ENCODE results near the gene HHATL. TPM values are rescaled to one million over a fixed set of nuclear protein-coding genes. Genes with fewer than 3 reads are reported as not detected.

Gene HHATL
- total and polyA plus RNA-seq, 10 of the 15 experiments (the other 5 are each of a cell fraction or from before 2014, with no cell fraction given), result not detected

DNA sequence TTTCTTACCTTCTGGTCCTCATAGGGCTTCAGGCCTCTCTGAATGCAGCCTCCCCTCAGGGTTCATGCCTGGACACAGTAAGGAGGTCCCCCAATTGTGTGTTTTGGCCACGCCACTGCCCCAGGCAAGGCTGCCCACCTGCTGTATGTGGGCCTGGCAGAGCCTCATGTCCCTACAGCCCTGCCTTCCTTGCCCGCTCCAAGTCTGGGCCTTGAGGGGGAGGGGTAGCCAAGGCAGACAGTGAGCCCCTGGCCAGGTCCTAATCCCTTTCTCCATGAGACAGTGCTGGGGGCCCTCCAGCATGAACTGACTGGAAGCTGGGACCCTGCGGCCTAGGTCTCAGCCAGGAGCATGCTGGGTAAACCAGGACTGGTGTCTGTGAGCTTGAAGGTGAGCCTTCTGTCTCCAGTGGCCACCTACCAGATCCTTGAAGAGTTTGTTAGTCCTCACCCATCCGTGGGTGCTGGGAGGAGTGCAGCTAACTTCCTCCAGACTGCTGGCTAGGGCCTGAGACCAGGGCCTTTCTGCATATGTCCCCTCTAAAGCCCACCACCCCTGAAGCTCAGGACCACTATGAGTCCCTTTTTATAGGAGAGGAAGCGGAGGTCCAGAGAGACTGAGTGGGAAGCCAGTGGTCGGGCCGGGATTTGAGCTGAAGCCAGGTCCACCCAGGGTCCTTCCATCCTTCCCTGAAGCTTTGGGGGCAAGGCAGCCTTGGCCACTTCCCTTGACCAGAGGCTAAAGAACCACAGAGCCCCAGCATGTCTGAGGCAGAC, 40.4 kb downstream of the HHATL start:
- H3K79me2 ChIP-seq (ENCODE audit: control insufficient read depth, insufficient read depth, low read length), result no peaks in the 10 kb centered on the region
- intact Hi-C loops (cut with micrococcal nuclease; ENCODE audit: unreplicated experiment) (no loop called here), in situ Hi-C loops (cut with MboI) (no loop called here)
- ChIA-PET POLR2A (no interaction called here), CTCF (interaction anchor here (1.2 kb wide), 1 partner anchor 9 kb away, joined by 3 read pairs; no protein-coding TSS in a partner anchor), RAD21 (ENCODE audit: unreplicated experiment) (no interaction called here), SMC1A (ENCODE audit: uncharacterized antibody, unreplicated experiment) (interaction anchor here (1.1 kb wide), 1 partner anchor 44 kb away, joined by 3 read pairs; no protein-coding TSS in a partner anchor)
- FAIRE-seq (no peak), DNase-seq (ENCODE audit: low read depth, low spot score) (no peak), ATAC-seq (no peak)
- no peak overlapping the region for H3K4me3 ChIP-seq
- WGBS (ENCODE audit: insufficient coverage, insufficient replicate concordance, low lambda C conversion rate, missing lambda C conversion rate), result 69% methylated on average over 7 of the region's 7 CpGs
- H3K4me2 ChIP-seq (ENCODE audit: control insufficient read depth, insufficient read depth), result no peak overlapping the region
- no peaks in the 10 kb centered on the region; a peak in 1 of 4 replicates for H3K36me3 ChIP-seq (ENCODE audit: control insufficient read depth in 2 of 2, insufficient read depth in 2 of 2, low read length in 1 of 2)
- H3K27me3 ChIP-seq (replicated peaks in 1 of 2; ENCODE audit: control insufficient read depth in 2 of 2, insufficient read depth in 2 of 2, low read length in 1 of 2), result no peaks in the 10 kb centered on the region
- no peaks in the 10 kb centered on the region for H4K20me1 ChIP-seq (ENCODE audit: control insufficient read depth, insufficient read depth)
- no TSS peak for BruUV-seq (replicated peaks)
- no peaks in the 10 kb centered on the region; the same call in 2 of the 3 replicates for H3K9me3 ChIP-seq (replicated peaks; ENCODE audit: control insufficient read depth, insufficient read depth, low read length)
- H3K4me1 ChIP-seq (ENCODE audit: control insufficient read depth, insufficient read depth, low read length), result peaks cover 7% of the 10 kb centered on the region
- H2AFZ ChIP-seq (ENCODE audit: control insufficient read depth, low read depth, low read length), result no peak overlapping the region
- H3K9ac ChIP-seq (ENCODE audit: control insufficient read depth, insufficient read depth, low read length), result no peak overlapping the region
- H3K27ac ChIP-seq (ENCODE audit: control insufficient read depth, insufficient read depth), result no peak overlapping the region
- no peak for TF ChIP-seq NFYB (IDR thresholded peaks at IDR 0.05; ENCODE audit: insufficient read depth, low read depth, low read length)
- TF ChIP-seq, protein P1, sequence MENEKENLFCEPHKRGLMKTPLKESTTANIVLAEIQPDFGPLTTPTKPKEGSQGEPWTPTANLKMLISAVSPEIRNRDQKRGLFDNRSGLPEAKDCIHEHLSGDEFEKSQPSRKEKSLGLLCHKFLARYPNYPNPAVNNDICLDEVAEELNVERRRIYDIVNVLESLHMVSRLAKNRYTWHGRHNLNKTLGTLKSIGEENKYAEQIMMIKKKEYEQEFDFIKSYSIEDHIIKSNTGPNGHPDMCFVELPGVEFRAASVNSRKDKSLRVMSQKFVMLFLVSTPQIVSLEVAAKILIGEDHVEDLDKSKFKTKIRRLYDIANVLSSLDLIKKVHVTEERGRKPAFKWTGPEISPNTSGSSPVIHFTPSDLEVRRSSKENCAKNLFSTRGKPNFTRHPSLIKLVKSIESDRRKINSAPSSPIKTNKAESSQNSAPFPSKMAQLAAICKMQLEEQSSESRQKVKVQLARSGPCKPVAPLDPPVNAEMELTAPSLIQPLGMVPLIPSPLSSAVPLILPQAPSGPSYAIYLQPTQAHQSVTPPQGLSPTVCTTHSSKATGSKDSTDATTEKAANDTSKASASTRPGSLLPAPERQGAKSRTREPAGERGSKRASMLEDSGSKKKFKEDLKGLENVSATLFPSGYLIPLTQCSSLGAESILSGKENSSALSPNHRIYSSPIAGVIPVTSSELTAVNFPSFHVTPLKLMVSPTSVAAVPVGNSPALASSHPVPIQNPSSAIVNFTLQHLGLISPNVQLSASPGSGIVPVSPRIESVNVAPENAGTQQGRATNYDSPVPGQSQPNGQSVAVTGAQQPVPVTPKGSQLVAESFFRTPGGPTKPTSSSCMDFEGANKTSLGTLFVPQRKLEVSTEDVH (IDR thresholded peaks at IDR 0.05; ENCODE audit: low read depth, partially characterized antibody), result no peak
- TF ChIP-seq, protein P2, sequence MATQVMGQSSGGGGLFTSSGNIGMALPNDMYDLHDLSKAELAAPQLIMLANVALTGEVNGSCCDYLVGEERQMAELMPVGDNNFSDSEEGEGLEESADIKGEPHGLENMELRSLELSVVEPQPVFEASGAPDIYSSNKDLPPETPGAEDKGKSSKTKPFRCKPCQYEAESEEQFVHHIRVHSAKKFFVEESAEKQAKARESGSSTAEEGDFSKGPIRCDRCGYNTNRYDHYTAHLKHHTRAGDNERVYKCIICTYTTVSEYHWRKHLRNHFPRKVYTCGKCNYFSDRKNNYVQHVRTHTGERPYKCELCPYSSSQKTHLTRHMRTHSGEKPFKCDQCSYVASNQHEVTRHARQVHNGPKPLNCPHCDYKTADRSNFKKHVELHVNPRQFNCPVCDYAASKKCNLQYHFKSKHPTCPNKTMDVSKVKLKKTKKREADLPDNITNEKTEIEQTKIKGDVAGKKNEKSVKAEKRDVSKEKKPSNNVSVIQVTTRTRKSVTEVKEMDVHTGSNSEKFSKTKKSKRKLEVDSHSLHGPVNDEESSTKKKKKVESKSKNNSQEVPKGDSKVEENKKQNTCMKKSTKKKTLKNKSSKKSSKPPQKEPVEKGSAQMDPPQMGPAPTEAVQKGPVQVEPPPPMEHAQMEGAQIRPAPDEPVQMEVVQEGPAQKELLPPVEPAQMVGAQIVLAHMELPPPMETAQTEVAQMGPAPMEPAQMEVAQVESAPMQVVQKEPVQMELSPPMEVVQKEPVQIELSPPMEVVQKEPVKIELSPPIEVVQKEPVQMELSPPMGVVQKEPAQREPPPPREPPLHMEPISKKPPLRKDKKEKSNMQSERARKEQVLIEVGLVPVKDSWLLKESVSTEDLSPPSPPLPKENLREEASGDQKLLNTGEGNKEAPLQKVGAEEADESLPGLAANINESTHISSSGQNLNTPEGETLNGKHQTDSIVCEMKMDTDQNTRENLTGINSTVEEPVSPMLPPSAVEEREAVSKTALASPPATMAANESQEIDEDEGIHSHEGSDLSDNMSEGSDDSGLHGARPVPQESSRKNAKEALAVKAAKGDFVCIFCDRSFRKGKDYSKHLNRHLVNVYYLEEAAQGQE (IDR thresholded peaks at IDR 0.05; ENCODE audit: low read depth, low read length), result no peak
- TF ChIP-seq, protein P3, sequence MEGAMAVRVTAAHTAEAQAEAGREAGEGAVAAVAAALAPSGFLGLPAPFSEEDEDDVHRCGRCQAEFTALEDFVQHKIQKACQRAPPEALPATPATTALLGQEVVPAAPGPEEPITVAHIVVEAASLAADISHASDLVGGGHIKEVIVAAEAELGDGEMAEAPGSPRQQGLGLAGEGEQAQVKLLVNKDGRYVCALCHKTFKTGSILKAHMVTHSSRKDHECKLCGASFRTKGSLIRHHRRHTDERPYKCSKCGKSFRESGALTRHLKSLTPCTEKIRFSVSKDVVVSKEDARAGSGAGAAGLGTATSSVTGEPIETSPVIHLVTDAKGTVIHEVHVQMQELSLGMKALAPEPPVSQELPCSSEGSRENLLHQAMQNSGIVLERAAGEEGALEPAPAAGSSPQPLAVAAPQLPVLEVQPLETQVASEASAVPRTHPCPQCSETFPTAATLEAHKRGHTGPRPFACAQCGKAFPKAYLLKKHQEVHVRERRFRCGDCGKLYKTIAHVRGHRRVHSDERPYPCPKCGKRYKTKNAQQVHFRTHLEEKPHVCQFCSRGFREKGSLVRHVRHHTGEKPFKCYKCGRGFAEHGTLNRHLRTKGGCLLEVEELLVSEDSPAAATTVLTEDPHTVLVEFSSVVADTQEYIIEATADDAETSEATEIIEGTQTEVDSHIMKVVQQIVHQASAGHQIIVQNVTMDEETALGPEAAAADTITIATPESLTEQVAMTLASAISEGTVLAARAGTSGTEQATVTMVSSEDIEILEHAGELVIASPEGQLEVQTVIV (IDR thresholded peaks at IDR 0.05; ENCODE audit: borderline replicate concordance, partially characterized antibody), result no peak
- no peak for TF ChIP-seq FOXM1 (IDR thresholded peaks at IDR 0.05; ENCODE audit: low read depth, low read length)
- no peak for TF ChIP-seq HDAC2 (IDR thresholded peaks at IDR 0.05)
- TF ChIP-seq, protein P4, sequence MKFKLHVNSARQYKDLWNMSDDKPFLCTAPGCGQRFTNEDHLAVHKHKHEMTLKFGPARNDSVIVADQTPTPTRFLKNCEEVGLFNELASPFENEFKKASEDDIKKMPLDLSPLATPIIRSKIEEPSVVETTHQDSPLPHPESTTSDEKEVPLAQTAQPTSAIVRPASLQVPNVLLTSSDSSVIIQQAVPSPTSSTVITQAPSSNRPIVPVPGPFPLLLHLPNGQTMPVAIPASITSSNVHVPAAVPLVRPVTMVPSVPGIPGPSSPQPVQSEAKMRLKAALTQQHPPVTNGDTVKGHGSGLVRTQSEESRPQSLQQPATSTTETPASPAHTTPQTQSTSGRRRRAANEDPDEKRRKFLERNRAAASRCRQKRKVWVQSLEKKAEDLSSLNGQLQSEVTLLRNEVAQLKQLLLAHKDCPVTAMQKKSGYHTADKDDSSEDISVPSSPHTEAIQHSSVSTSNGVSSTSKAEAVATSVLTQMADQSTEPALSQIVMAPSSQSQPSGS (IDR thresholded peaks at IDR 0.05; ENCODE audit: low read length), result no peak
- TF ChIP-seq CHD2 (IDR thresholded peaks at IDR 0.05; ENCODE audit: borderline replicate concordance, low read depth, low read length), result no peak
- TF ChIP-seq GATAD2B (conservative IDR thresholded peaks at IDR 0.05; ENCODE audit: low read depth), result no peak
- TF ChIP-seq, protein P5, sequence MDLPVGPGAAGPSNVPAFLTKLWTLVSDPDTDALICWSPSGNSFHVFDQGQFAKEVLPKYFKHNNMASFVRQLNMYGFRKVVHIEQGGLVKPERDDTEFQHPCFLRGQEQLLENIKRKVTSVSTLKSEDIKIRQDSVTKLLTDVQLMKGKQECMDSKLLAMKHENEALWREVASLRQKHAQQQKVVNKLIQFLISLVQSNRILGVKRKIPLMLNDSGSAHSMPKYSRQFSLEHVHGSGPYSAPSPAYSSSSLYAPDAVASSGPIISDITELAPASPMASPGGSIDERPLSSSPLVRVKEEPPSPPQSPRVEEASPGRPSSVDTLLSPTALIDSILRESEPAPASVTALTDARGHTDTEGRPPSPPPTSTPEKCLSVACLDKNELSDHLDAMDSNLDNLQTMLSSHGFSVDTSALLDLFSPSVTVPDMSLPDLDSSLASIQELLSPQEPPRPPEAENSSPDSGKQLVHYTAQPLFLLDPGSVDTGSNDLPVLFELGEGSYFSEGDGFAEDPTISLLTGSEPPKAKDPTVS (IDR thresholded peaks at IDR 0.05; ENCODE audit: low read depth, low read length), result no peak
